ENCODE measurements around the gene SLC27A5.

GRCh38 chr19:58538257-58539168 lies 26.7 kb upstream of the SLC27A5 start:
- TF ChIP-seq CTCF (conservative IDR thresholded peaks at IDR 0.05; ENCODE audit: low read depth, low read length) (no peak), MXI1 (IDR thresholded peaks at IDR 0.05; ENCODE audit: borderline replicate concordance, low read depth, low read length) (no peak)
